ENCODE results near the gene NPHS1. TPM values are rescaled to one million over a fixed set of nuclear protein-coding genes. Genes with fewer than 3 reads are reported as not detected.
"Not testable (repeated sequence)": the region's sequence is repeated elsewhere in the genome, so short reads cannot be mapped to it uniquely, and the experiment has no call there.

The NPHS1 gene
- total and polyA plus RNA-seq, 5 experiments from 2014 or later: 0.27 to 0.50 TPM; not detected in 3

GRCh38 chr19:35872180-35872579 lies 19.9 kb upstream of the NPHS1 start:
- DNase-seq: no peak
- no peak for ATAC-seq
- Mint-ChIP-seq H3K36me3 (peaks cover 0 to 2% (median 2%) of the 10 kb centered on the region in 3 donors), H3K27me3 (peaks cover 13 to 86% (median 50%) of the 10 kb centered on the region in 5 donors), H3K4me3 (no peak overlapping the region), H3K27ac (peak overlapping the region in 1 of 10 donors; percentile 51), H3K9me3 (no peaks in the 10 kb centered on the region), H3K4me1 (peaks cover 12 to 32% (median 17%) of the 10 kb centered on the region in 4 donors)
- POLR2A ChIA-PET: no interaction called here

- Mint-ChIP-seq H3K4me3 (no peak overlapping the region), H3K27ac (peak overlapping the region in 1 of 10 donors; percentile 51), H3K36me3 (peaks cover 0 to 2% (median 2%) of the 10 kb centered on the region in 3 donors), H3K4me1 (peaks cover 12 to 32% (median 17%) of the 10 kb centered on the region in 4 donors), H3K27me3 (peaks cover 13 to 84% (median 50%) of the 10 kb centered on the region in 5 donors), H3K9me3 (no peaks in the 10 kb centered on the region)
- ATAC-seq (no peak), DNase-seq (peak in 1 of 10 donors; percentile 46)
- POLR2A ChIA-PET: no interaction called here
Measured at GRCh38 chr19:35871611-35872010, 19.3 kb upstream of the NPHS1 start.

- no peaks in the 10 kb centered on the region for H3K9me3 Mint-ChIP-seq
- peaks cover 9 to 83% (median 49%) of the 10 kb centered on the region in 5 donors for H3K27me3 Mint-ChIP-seq
- ATAC-seq (no peak), DNase-seq (peak in 1 of 10 donors; percentile 30)
- H3K27ac Mint-ChIP-seq: peak overlapping the region in 1 of 10 donors; percentile 19
- H3K36me3 Mint-ChIP-seq: peaks cover 0 to 2% (median 0%) of the 10 kb centered on the region in 3 donors
- H3K4me1 Mint-ChIP-seq: peaks cover 14 to 32% (median 17%) of the 10 kb centered on the region in 4 donors
- H3K4me3 Mint-ChIP-seq: no peak overlapping the region
- POLR2A ChIA-PET: no interaction called here
Measured at GRCh38 chr19:35870798-35871197, 18.5 kb upstream of the NPHS1 start.

- POLR2A ChIA-PET: not testable (repeated sequence)
- H3K4me3 Mint-ChIP-seq: peak overlapping the region; percentile 61 to 88 (median 78)
Measured at GRCh38 chr19:35870124-35870736, 17.9 kb upstream of the NPHS1 start.

GRCh38 chr19:35869327-35870123 lies 17.2 kb upstream of the NPHS1 start:
- ATAC-seq: peak; percentile 86 to 95

More at GRCh38 chr19:35870124-35870736, 17.9 kb upstream of the NPHS1 start:
- not testable (repeated sequence) for H3K9me3 Mint-ChIP-seq, ATAC-seq, H3K36me3 Mint-ChIP-seq
- peaks cover 12 to 85% (median 55%) of the 10 kb centered on the region in 5 donors for H3K27me3 Mint-ChIP-seq
- peak overlapping the region in 4 of 10 donors; percentile 44 to 75 (median 68) for H3K27ac Mint-ChIP-seq
- DNase-seq: peak in 1 of 10 donors; percentile 32
- H3K4me1 Mint-ChIP-seq: peaks cover 14 to 32% (median 17%) of the 10 kb centered on the region in 4 donors

GRCh38 chr19:35868823-35869326 lies 16.6 kb upstream of the NPHS1 start:
- peak overlapping the region; percentile 59 to 76 (median 68) for H3K4me3 Mint-ChIP-seq
- H3K9me3 Mint-ChIP-seq: no peaks in the 10 kb centered on the region
- DNase-seq: peak in 1 of 10 donors; percentile 15
- H3K36me3 Mint-ChIP-seq: peaks cover 0 to 2% (median 0%) of the 10 kb centered on the region in 3 donors
- POLR2A ChIA-PET: no interaction called here
- no peak for ATAC-seq
- no peak overlapping the region for H3K27ac Mint-ChIP-seq
- peaks cover 14 to 32% (median 17%) of the 10 kb centered on the region in 4 donors for H3K4me1 Mint-ChIP-seq
- H3K27me3 Mint-ChIP-seq: peaks cover 10 to 80% (median 52%) of the 10 kb centered on the region in 5 donors

More at GRCh38 chr19:35869327-35870123, 17.2 kb upstream of the NPHS1 start:
- peak; percentile 50 to 85 (median 78) for DNase-seq
- H3K4me3 Mint-ChIP-seq: peak overlapping the region; percentile 61 to 88 (median 78)
- H3K4me1 Mint-ChIP-seq: peaks cover 14 to 32% (median 17%) of the 10 kb centered on the region in 4 donors
- H3K9me3 Mint-ChIP-seq: no peaks in the 10 kb centered on the region
- peaks cover 0 to 2% (median 0%) of the 10 kb centered on the region in 3 donors for H3K36me3 Mint-ChIP-seq
- peaks cover 10 to 85% (median 56%) of the 10 kb centered on the region in 5 donors for H3K27me3 Mint-ChIP-seq
- POLR2A ChIA-PET: interaction anchor here (0.6 kb wide), 1 partner anchor 16 kb away, joined by 4 read pairs; no protein-coding TSS in a partner anchor
- H3K27ac Mint-ChIP-seq: peak overlapping the region in 3 of 10 donors; percentile 44 to 75 (median 63)

GRCh38 chr19:35868172-35868822 lies 16.0 kb upstream of the NPHS1 start, which contains the start of gene APLP1:
Gene APLP1 (plus strand): TSS chr19:35868574. CDS start chr19:35868637, 63 bp downstream.
- peak within 1 kb of the TSS; percentile 59 to 76 (median 68) for H3K4me3 Mint-ChIP-seq
- peaks cover 0 to 2% (median 0%) of the 10 kb centered on the region in 3 donors for H3K36me3 Mint-ChIP-seq
- H3K27me3 Mint-ChIP-seq: peaks cover 10 to 75% (median 48%) of the 10 kb centered on the region in 5 donors
- POLR2A ChIA-PET: no interaction called here
- peaks cover 14 to 32% (median 17%) of the 10 kb centered on the region in 4 donors for H3K4me1 Mint-ChIP-seq
- DNase-seq (peak in 8 of 10 donors; percentile 27 to 61 (median 44)), ATAC-seq (peak; percentile 65 to 82)
- H3K27ac Mint-ChIP-seq: no peak within 1 kb of the TSS
- H3K9me3 Mint-ChIP-seq: no peaks in the 10 kb centered on the region

- no peak for ATAC-seq
- Mint-ChIP-seq H3K36me3 (peaks cover 0 to 3% (median 0%) of the 10 kb centered on the region in 3 donors), H3K4me1 (peaks cover 4 to 23% (median 8%) of the 10 kb centered on the region in 4 donors), H3K9me3 (no peaks in the 10 kb centered on the region), H3K27me3 (peaks cover 12 to 82% (median 52%) of the 10 kb centered on the region in 5 donors), H3K4me3 (no peak overlapping the region), H3K27ac (no peak overlapping the region)
- no peak for DNase-seq
- POLR2A ChIA-PET: no interaction called here
Measured at GRCh38 chr19:35863018-35863417, 10.7 kb upstream of the NPHS1 start.

- POLR2A ChIA-PET: no interaction called here
- H3K27me3 Mint-ChIP-seq: peaks cover 12 to 80% (median 51%) of the 10 kb centered on the region in 5 donors
- peaks cover under 1 to 18% (median 7%) of the 10 kb centered on the region in 4 donors for H3K4me1 Mint-ChIP-seq
- no peak overlapping the region for H3K27ac Mint-ChIP-seq
- ATAC-seq (no peak), DNase-seq (no peak)
- peaks cover 0 to 3% (median 0%) of the 10 kb centered on the region in 3 donors for H3K36me3 Mint-ChIP-seq
- no peak overlapping the region for H3K4me3 Mint-ChIP-seq
- H3K9me3 Mint-ChIP-seq: no peaks in the 10 kb centered on the region
Measured at GRCh38 chr19:35862528-35862927, 10.2 kb upstream of the NPHS1 start.

GRCh38 chr19:35861640-35862160 lies 9.4 kb upstream of the NPHS1 start:
- H3K27me3 Mint-ChIP-seq: peaks cover 12 to 73% (median 51%) of the 10 kb centered on the region in 5 donors
- peaks cover 0 to 2% (median 0%) of the 10 kb centered on the region in 9 donors for H3K9me3 Mint-ChIP-seq
- no peak for DNase-seq
- peak overlapping the region in 1 of 10 donors; percentile 29 for H3K27ac Mint-ChIP-seq
- peaks cover 5 to 23% (median 11%) of the 10 kb centered on the region in 4 donors for H3K4me1 Mint-ChIP-seq
- no peak overlapping the region for H3K4me3 Mint-ChIP-seq
- H3K36me3 Mint-ChIP-seq: peaks cover 0 to 3% (median 0%) of the 10 kb centered on the region in 3 donors
- POLR2A ChIA-PET: no interaction called here
- no peak for ATAC-seq

GRCh38 chr19:35860818-35861639 lies 8.7 kb upstream of the NPHS1 start:
- POLR2A ChIA-PET: no interaction called here
- ATAC-seq (no peak), DNase-seq (no peak)
- no peak overlapping the region for H3K27ac Mint-ChIP-seq
- peaks cover 12 to 67% (median 46%) of the 10 kb centered on the region in 5 donors for H3K27me3 Mint-ChIP-seq
- peak overlapping the region in 3 of 10 donors; percentile 6 to 51 (median 45) for H3K4me3 Mint-ChIP-seq
- H3K4me1 Mint-ChIP-seq: peaks cover 5 to 27% (median 11%) of the 10 kb centered on the region in 4 donors
- H3K36me3 Mint-ChIP-seq: peaks cover 0 to 3% (median 0%) of the 10 kb centered on the region in 3 donors
- peaks cover 0 to 2% (median 0%) of the 10 kb centered on the region in 9 donors for H3K9me3 Mint-ChIP-seq

All from naive thymus-derived CD8-positive, alpha-beta T cell (primary cell).